ENCODE measurements around the gene IDUA. TPM values are rescaled to one million over a fixed set of nuclear protein-coding genes. Genes with fewer than 3 reads are reported as not detected.
A peak's percentile ranks its signal among the peaks of the same experiment; 100 is the strongest.
"Not testable (repeated sequence)": the region's sequence is repeated elsewhere in the genome, so short reads cannot be mapped to it uniquely, and the experiment has no call there.

The IDUA gene
- total RNA-seq = 10 to 100 TPM; 18.8 to 19.0 TPM

GRCh38 chr4:986879-987623 lies at the start of gene IDUA:
IDUA (plus strand) TSS chr4:987044; CDS start chr4:987085, 41 bp downstream.
- DNase-seq = peak; percentile 87
- no peaks in the 10 kb centered on the region for H3K9me3 Mint-ChIP-seq
- peak within 1 kb of the TSS; percentile 83 for H3K4me3 Mint-ChIP-seq
- POLR2A ChIA-PET = interaction anchor here (0.7 to 1.9 kb wide), 4 partner anchors 23 to 205 kb away, joined by 3 to 14 read pairs (median 7); partner anchors contain the start of genes FGFRL1, GAK and TMEM175
- H3K4me1 Mint-ChIP-seq = peaks cover 28% of the 10 kb centered on the region
- CTCF ChIA-PET = interaction anchor here (0.5 to 1.8 kb wide), 10 partner anchors 19 to 742 kb away, joined by 3 to 18 read pairs (median 4); partner anchors contain the start of genes GAK and TMEM175
- H3K27ac Mint-ChIP-seq = peak within 1 kb of the TSS; percentile 62
- H3K27me3 Mint-ChIP-seq = no peaks in the 10 kb centered on the region
- no peaks in the 10 kb centered on the region for H3K36me3 Mint-ChIP-seq (ENCODE audit: low read depth)

DNA sequence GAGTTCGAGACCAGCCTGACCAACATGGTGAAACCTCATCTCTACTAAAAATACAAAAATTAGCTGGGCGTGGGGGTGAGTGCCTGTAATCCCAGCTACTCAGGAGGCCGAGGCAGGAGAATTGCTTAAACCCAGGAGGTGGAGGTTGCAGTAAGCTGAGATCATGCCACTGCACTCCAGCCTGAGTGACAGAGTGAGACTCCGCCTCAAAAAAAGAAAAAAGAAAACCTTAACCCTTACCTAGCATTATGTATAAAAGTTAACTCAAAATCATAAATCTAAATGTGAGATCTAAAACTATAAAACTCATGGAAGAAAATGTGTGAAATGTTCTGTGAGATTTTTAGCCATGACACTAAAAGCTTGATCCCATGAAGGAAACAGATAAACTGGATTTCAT lies 47.3 kb upstream of the IDUA start:
- CTCF ChIA-PET; H3K9me3 Mint-ChIP-seq; H3K36me3 Mint-ChIP-seq (ENCODE audit: low read depth); H3K4me1 Mint-ChIP-seq; H3K27ac Mint-ChIP-seq; H3K27me3 Mint-ChIP-seq; DNase-seq; H3K4me3 Mint-ChIP-seq: not testable (repeated sequence)
- POLR2A ChIA-PET = interaction anchor here (0.6 kb wide), 1 partner anchor 193 kb away, joined by 3 read pairs; no protein-coding TSS in a partner anchor

DNA sequence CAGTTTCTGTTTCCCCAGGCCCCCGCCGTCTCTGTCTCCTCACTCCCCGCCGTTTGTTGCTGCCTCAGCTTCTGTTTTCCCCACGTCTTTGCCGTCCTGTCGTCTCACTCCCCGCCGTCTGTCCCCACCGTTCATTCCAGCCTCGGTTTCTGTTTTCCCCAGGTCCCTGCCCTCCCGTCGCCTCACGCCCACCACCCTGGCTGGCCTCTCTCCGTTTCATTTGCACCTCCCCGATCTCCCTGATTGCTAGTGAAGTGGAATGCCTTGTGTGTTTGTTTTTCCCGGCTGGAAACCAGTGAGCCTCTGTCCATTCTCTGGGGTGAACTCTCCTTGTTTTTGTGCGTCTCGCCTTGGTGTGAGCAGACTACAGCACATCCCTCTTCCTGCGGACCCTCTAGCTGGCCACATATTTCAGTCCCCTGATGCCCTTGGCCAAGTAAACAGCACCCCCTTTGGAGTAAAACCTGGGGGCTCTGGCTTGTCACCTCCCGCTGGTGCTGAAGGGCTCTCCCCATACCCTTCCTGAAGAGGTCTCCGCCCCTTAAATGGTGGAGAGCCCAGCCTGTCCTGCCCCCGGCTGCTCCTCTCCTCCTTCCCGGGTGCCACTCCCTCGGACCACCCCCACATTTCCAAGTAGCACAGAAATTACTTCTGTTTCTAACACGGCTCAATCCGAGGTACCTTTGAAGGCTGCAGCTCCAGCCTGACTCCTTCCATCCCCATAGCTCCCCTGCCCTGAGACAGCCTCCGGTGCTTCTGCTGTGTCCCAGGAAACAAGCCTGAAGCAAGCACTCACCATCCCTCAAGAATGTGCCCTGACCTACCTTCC lies 41.4 kb upstream of the IDUA start:
- POLR2A ChIA-PET = no interaction called here

DNA sequence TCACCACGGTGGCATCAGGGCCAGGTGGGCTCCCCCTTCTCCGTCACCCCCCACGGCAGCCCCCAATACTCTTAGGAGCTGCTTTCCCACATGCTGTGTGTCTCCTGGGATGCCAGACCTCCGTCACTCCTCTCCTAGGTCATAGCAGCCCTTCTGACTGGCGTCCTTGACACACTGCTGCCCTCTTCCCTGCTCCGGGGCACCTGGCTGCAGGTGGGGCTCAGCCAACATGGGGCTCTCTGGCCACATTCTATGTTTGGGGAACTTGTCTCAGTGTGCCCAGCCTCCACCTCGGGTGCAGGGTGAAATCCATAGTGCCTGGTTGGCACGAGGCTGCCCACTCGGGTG lies 40.8 kb upstream of the IDUA start:
- Mint-ChIP-seq H3K9me3 (no peaks in the 10 kb centered on the region), H3K4me3 (no peak overlapping the region), H3K4me1 (no peaks in the 10 kb centered on the region), H3K27me3 (no peaks in the 10 kb centered on the region), H3K36me3 (ENCODE audit: low read depth) (no peaks in the 10 kb centered on the region), H3K27ac (no peak overlapping the region)
- DNase-seq = no peak
- ChIA-PET CTCF (no interaction called here), POLR2A (no interaction called here)

More for the DNA sequence above, 41.4 kb upstream of the IDUA start:
- CTCF ChIA-PET = no interaction called here
- Mint-ChIP-seq H3K36me3 (ENCODE audit: low read depth) (no peaks in the 10 kb centered on the region), H3K27me3 (no peaks in the 10 kb centered on the region), H3K4me3 (no peak overlapping the region), H3K27ac (no peak overlapping the region), H3K4me1 (no peaks in the 10 kb centered on the region), H3K9me3 (no peaks in the 10 kb centered on the region)
- DNase-seq = no peak

DNA sequence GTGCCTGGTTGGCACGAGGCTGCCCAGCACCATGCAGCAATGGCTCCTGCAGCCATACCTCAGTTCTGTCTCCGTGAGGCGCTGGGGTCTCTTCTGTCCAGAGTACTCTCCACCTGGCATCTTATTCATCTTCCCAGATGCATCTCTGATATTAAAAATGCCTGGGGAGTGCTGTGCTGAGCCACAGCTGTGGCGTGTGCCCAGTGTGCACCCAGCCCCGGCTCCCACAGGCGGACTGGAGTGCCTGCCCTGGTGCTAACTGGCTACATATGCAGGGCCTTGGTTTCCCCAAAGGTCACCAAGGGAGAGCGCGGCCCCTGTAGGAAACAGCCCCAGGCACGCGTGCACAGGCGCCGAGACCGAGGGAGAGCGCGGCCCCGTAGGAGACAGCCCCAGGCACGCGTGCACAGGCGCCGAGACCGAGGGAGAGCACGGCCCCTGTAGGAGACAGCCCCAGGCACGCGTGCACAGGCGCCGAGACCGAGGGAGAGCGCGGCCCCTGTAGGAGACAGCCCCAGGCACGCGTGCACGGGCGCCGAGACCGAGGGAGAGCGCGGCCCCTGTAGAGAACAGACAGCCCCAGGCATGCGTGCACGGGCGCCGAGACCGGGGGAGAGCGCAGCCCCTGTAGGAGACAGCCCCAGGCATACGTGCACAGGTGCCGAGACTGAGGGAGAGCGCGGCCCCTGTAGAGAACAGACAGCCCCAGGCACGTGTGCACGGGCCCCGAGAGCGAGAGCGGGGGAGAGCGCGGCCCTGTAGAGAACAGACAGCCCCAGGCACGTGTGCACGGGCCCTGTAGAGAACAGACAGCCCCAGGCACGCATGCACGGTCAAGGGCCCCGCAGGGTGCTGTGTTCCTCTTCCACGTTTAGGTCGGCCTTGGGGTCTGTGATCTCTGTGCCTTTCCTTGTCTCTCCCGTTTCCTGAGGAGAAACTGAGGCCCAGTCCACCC lies 40.0 kb upstream of the IDUA start:
- H3K36me3 Mint-ChIP-seq (ENCODE audit: low read depth) = no peaks in the 10 kb centered on the region
- no peaks in the 10 kb centered on the region for H3K27me3 Mint-ChIP-seq
- ChIA-PET CTCF (no interaction called here), POLR2A (no interaction called here)
- H3K27ac Mint-ChIP-seq = no peak overlapping the region
- DNase-seq = no peak
- no peak overlapping the region for H3K4me3 Mint-ChIP-seq
- no peaks in the 10 kb centered on the region for H3K9me3 Mint-ChIP-seq
- H3K4me1 Mint-ChIP-seq = no peaks in the 10 kb centered on the region

GRCh38 chr4:947491-947971 lies 39.3 kb upstream of the IDUA start:
- no peak for DNase-seq
- no peaks in the 10 kb centered on the region for H3K36me3 Mint-ChIP-seq (ENCODE audit: low read depth)
- no peaks in the 10 kb centered on the region for H3K4me1 Mint-ChIP-seq
- H3K9me3 Mint-ChIP-seq = no peaks in the 10 kb centered on the region
- CTCF ChIA-PET = no interaction called here
- no peaks in the 10 kb centered on the region for H3K27me3 Mint-ChIP-seq
- POLR2A ChIA-PET = no interaction called here
- H3K27ac Mint-ChIP-seq = no peak overlapping the region
- H3K4me3 Mint-ChIP-seq = no peak overlapping the region

- Mint-ChIP-seq H3K4me3 (no peak overlapping the region), H3K27ac (no peak overlapping the region), H3K4me1 (no peaks in the 10 kb centered on the region), H3K9me3 (no peaks in the 10 kb centered on the region), H3K36me3 (ENCODE audit: low read depth) (no peaks in the 10 kb centered on the region), H3K27me3 (no peaks in the 10 kb centered on the region)
- DNase-seq = no peak
- ChIA-PET POLR2A (interaction anchor here (0.7 kb wide), 1 partner anchor 16 kb away, joined by 3 read pairs; the partner anchor contains the start of gene TMEM175), CTCF (no interaction called here)
These were observed 38.5 kb upstream of the IDUA start for GRCh38 chr4:948101-948935.

DNA sequence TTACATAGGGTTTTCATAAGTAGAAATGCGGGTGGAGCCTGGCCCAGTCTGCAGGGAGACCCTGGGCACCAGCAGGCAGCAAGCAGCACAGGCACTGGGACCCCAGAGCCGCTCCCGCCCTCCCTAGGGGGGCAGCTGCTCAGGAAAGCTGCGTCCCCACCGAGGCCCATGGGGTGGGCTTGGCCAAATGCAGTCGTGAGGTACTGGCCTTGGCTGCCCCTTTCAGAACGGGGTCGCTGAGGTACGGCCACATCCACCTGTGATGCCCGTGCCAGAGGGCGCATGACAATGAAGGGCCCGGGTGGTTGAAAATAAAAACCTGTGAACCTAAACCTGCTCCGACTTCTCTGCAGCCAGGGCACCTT lies 37.9 kb upstream of the IDUA start:
- Mint-ChIP-seq H3K9me3 (no peaks in the 10 kb centered on the region), H3K27me3 (no peaks in the 10 kb centered on the region), H3K27ac (no peak overlapping the region), H3K4me3 (no peak overlapping the region), H3K36me3 (ENCODE audit: low read depth) (no peaks in the 10 kb centered on the region), H3K4me1 (no peaks in the 10 kb centered on the region)
- CTCF ChIA-PET = no interaction called here
- DNase-seq = no peak
- POLR2A ChIA-PET = no interaction called here

GRCh38 chr4:949656-950055 lies 37.2 kb upstream of the IDUA start:
- POLR2A ChIA-PET = no interaction called here
- Mint-ChIP-seq H3K27ac (no peak overlapping the region), H3K4me1 (no peaks in the 10 kb centered on the region), H3K27me3 (no peaks in the 10 kb centered on the region), H3K36me3 (ENCODE audit: low read depth) (no peaks in the 10 kb centered on the region), H3K4me3 (no peak overlapping the region), H3K9me3 (no peaks in the 10 kb centered on the region)
- CTCF ChIA-PET = no interaction called here
- no peak for DNase-seq

DNA sequence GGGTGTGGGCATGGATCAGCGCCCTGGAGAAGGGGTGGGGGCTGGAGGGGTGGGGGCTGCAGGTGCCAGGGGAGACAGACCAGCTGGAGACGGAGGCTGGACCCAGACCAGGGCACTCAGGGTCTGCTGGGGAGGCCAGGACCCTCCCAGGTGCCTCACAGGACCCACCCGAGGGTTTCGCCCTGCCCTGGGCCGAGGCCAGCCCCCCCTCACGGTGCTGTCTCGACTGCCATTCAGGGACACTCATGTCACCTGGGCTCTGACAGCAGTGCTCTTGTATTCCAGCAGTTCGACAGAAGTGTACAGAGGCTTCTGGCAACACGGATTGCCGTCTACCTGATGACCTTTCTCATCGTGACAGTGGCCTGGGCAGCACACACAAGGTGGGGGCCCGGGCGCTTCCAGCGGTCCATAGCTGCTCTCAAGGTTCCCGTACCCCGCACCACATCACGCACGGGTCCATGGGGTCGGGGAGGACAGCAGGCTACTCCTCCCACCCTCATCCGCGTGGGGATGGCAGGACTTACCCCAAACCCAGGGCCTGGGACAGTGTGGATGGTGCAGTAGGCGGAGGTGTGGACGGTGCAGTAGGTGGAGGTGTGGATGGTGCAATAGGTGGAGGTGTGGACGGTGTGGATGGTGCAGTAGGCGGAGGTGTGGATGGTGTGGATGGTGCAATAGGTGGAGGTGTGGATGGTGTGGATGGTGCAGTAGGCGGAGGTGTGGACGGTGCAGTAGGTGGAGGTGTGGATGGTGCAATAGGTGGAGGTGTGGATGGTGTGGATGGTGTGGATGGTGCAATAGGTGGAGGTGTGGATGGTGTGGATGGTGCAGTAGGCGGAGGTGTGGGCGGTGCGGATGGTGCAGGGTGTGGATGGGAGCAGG lies 36.5 kb upstream of the IDUA start:
- no peaks in the 10 kb centered on the region for H3K27me3 Mint-ChIP-seq
- no peak overlapping the region for H3K27ac Mint-ChIP-seq
- no peaks in the 10 kb centered on the region for H3K36me3 Mint-ChIP-seq (ENCODE audit: low read depth)
- H3K4me3 Mint-ChIP-seq = no peak overlapping the region
- ChIA-PET CTCF (no interaction called here), POLR2A (no interaction called here)
- DNase-seq = no peak
- no peaks in the 10 kb centered on the region for H3K4me1 Mint-ChIP-seq
- no peaks in the 10 kb centered on the region for H3K9me3 Mint-ChIP-seq

DNA sequence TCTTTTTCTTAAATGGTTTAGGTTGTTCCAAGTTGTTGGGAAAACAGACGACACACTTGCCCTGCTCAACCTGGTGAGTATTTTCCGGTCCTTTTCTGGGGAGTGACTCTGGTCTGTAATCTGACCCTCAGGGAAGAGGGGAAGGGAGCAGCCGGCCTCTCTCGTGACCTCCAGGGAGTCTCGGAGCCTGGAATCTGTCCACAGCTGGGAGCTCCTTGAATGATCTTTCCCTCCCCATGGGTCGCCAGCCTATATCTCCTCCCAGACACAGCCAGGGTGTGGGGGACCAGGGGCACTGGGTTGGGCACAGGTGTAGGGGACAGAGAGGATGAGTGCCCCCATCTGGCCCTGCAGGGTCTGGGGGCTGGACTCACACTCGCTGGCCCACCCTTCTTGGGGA lies 35.7 kb upstream of the IDUA start:
- H3K9me3 Mint-ChIP-seq = no peaks in the 10 kb centered on the region
- no peaks in the 10 kb centered on the region for H3K27me3 Mint-ChIP-seq
- ChIA-PET CTCF (no interaction called here), POLR2A (no interaction called here)
- H3K4me3 Mint-ChIP-seq = no peak overlapping the region
- no peaks in the 10 kb centered on the region for H3K36me3 Mint-ChIP-seq (ENCODE audit: low read depth)
- no peak for DNase-seq
- H3K4me1 Mint-ChIP-seq = no peaks in the 10 kb centered on the region
- no peak overlapping the region for H3K27ac Mint-ChIP-seq
